Activated CD8-positive, alpha-beta memory T cell treated with anti-CD3 and anti-CD28 coated beads for 4 hours (primary cell): ENCODE data around the gene NLRP13.
"Not testable (repeated sequence)": the region's sequence is repeated elsewhere in the genome, so short reads cannot be mapped to it uniquely, and the experiment has no call there.

Experiments used
- DNase-seq, 2 donors: peaks; one replicate each; pipeline ENCODE4 v3.0.0-alpha.2; 2020; ENCODE audit warnings: low read depth in 2 of 2

Gene NLRP13, protein sequence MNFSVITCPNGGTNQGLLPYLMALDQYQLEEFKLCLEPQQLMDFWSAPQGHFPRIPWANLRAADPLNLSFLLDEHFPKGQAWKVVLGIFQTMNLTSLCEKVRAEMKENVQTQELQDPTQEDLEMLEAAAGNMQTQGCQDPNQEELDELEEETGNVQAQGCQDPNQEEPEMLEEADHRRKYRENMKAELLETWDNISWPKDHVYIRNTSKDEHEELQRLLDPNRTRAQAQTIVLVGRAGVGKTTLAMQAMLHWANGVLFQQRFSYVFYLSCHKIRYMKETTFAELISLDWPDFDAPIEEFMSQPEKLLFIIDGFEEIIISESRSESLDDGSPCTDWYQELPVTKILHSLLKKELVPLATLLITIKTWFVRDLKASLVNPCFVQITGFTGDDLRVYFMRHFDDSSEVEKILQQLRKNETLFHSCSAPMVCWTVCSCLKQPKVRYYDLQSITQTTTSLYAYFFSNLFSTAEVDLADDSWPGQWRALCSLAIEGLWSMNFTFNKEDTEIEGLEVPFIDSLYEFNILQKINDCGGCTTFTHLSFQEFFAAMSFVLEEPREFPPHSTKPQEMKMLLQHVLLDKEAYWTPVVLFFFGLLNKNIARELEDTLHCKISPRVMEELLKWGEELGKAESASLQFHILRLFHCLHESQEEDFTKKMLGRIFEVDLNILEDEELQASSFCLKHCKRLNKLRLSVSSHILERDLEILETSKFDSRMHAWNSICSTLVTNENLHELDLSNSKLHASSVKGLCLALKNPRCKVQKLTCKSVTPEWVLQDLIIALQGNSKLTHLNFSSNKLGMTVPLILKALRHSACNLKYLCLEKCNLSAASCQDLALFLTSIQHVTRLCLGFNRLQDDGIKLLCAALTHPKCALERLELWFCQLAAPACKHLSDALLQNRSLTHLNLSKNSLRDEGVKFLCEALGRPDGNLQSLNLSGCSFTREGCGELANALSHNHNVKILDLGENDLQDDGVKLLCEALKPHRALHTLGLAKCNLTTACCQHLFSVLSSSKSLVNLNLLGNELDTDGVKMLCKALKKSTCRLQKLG

DNA sequence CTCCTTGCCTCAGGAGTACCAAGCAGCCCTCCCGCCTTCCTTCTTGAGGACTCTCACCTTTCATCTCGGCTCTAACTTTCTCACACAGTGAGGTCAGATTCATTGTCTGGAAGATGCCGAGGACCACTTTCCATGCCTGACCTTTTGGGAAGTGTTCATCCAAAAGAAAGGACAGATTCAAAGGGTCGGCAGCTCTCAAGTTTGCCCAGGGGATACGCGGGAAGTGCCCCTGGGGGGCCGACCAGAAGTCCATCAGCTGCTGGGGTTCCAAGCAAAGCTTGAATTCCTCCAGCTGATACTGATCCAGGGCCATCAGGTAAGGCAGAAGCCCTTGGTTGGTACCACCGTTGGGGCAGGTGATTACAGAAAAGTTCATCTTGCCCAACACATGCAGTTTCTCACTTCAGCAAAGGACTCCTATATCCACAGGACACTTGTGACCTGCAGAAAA lies at the start of gene NLRP13:
Gene NLRP13, minus strand, starts transcription at position 401 of the 451 bp plus-strand sequence. Its CDS starts 25 bp downstream, at position 376.
- no peak for DNase-seq

DNA sequence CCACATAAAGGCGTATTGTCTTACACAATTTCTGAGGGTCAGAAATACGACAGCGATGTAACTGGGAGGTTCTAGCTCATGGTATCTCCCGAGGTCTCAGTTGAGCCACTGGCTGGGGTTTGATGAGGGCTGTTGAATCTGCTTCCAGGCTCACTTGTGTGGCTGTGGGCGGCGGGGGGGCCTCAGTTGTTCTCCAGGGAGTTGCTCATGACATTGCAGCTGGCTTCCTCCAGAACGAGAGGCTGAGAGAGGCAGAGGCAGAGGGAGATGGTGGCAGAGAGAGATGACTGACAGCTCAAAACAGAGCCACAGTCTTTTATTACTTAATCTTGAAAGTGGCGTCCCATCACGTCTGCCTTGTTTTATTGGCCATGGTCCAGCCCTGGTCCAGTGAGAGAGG lies 48.3 kb upstream of the NLRP13 start:
- DNase-seq: no peak

DNA sequence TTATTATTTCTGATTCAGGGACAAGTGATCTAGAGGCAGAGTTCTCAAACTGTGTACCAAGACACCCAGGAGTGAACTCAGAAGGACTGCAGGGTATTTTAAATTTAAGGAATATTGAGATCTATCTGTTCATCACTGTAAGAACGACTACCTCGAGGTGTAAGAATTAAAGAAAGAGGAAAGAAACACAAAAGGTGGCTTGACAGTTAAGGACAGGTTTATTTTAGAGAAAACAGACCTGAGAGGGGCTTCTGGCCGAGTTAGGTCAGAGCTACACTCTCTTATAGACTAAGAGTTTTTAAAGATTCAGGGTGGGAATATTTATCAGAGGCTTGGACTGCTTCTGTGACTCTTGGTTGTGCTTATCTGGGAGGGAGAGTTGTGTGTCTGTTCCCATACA lies 41.8 kb upstream of the NLRP13 start:
- no peak for DNase-seq

DNA sequence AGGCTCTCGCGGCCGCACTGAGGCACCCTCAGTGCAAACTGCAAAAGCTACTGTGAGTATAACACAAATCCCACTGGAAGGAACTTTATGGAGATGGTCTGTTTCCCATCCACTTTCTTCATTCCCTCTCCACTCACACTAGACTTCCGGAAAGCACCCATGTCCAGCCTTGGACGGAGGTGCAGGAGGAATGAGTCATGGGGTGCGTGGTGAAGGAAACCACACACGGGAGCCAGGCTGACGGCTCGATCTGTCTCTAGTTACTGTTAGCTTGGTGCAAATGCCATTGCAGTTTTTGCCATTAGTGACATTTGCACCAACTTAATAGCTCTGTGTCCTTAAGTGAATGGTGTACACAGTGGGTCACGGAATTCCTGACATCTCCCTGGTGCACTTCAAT lies 30.1 kb upstream of the NLRP13 start:
- DNase-seq: no peak

DNA sequence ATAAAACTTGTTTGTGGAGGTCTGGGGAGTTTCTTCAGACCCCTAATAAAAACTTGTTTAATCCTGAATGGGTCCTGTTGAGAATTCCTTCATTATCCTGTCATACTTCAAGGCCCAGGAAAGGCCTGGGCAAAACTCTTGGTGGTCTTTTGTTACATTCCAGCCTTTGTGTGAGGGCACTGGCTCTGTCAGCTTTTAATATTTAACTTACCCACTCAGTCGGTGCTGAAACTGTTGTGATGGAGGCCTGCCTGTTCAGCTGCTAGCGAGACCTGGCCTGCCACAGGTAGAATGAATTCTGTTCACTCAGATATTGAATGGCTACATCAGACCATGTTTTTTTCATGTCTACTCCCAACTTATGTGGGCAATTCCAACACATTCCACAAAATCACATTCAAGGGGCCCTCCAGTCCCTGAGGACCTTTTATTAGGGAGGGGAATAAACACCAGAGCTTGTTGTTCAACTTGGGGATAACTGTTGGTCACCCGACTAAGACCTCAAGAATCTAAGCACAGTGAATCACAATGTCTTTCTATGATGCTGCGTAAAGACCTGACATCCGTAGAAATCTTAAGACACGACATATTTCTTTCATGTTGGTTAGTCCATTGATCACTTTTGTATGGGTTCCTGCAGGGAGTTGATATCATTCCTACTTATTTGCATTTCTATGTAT lies 28.0 kb upstream of the NLRP13 start:
- no peak for DNase-seq

DNA sequence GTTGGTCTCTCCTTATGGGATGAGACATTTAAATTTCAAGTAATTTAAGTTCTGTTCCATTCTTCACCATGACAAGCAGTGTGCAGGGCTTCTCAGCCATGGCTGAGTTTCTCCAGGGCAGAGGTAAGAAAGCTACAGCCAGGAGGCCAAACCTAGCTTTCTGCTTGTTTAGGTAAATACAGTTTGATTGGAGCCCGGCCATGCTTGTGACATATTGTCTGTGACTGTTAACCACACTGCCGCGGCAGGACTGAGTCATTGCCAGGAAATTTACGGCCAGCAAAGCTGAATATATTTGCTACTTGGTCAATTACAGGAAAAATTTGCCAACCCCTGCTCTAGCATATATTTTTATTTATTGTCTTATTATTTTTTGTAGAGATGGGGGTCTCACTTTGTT lies 26.2 kb upstream of the NLRP13 start:
- DNase-seq: no peak

DNA sequence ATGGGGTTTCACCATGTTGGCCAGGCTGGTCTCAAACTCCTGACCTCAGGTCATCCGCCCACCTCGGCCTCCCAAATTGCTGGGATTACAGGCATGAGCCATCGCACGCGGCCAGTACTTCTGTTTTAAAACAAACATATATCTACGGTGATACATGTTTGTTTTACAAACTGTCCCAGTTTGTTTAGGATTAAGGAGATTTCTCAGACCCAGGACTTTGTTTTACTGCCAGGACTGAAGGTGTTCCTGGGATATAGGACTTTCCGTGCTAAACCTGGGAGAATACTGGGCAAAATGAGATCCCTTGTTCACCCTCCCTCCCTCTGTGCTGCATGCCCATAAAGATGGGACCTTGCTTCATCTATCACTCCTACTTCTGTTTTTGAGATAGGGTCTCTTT lies 24.3 kb upstream of the NLRP13 start:
- DNase-seq: no peak

DNA sequence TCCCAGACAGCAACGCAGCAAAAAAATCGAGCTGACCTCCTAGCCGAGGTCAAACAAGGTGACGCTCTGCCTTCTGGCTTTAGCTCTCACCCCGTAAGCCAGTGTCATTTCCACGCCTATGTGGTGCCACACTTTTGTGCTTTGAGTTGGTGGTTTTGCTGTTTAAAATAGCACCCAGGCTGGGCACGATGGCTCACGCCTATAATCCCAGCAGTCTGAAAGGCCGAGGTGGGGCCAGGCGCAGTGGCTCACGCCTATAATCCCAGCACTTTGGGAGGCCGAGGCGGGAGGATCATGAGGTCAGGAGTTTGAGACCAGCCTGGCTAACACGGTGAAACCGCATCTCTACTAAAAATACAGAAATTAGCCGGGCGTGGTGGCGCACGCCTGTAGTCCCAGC lies 18.4 kb upstream of the NLRP13 start:
- DNase-seq: not testable (repeated sequence)

DNA sequence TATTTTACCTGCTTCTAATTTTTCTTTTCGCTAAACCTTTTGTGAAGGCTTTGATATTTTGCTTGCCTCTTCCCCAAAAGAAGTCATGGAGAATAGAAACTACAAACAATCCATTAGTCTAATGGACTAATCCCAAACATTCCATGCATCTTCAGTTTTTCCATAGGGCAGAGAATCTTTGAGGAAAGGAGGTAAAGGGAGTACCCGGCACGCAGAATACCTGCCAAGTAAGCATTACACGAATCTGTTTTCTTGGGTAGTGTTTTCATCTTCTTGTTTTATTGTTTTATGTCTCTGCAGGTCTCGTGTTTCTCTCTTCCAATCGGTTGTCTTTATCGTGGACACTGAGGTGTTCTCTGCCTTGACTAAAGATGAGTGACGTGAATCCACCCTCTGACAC lies 15.4 kb upstream of the NLRP13 start, which contains the start of gene NLRP8:
Gene NLRP8, plus strand, starts transcription at position 301 of the 400 bp plus-strand sequence.
- DNase-seq: no peak

DNA sequence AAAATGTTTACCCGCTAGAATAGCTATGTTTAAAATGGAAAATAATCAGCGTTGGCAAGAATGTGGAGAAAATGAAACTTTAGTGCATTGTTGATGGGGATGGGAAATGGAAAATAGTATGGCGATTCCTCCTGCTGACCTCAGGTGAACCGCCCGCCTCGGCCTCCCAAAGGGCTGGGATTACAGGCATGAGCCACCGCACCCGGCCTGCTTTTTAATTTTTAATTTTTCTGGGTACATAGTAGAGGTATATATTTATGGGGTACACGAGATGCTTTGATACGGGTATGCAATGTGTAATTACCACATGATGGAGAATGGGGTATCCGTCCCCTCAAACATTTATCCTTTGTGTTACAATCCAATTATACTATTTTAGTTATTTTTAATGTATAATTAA lies 8.2 kb upstream of the NLRP13 start:
- DNase-seq: no peak

DNA sequence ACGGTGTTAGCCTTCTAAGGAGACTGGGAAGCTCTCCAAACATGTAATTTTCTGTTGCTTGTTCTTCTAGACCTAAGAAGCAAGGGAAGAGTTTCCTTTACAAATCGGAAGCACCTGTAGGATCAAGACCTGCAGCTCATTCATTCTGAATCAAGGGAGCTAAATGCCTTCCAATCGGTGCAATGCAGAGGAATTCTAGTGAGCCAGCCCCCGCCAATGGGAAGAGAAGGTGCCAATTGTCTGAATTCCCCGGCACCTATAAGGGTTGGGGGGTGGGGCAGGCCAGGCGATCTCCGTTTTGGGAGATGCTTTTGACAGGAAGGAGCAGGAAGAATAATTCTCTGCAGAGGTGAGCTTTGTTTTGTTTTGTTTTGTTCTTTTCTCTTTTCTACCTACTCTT lies 7.1 kb upstream of the NLRP13 start:
- no peak for DNase-seq

DNA sequence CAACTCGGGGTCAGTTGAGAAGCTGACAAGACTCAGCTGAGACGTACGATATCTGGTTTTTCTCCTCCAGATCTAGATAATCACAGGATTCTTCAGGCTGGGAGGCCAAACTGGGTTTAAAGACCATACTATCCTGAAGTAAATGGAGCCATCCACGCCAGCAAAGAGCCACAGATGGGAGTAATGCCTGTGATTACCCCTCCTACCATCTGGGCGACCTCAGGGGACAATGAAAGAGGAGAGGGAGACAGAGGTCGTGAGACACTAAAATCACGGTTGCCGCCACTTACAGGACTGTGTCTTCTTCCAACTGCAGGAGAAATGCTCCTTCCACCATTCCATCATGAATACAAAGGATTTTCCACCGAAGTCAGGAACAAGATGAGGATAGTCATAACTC lies 3.1 kb upstream of the NLRP13 start:
- no peak for DNase-seq

DNA sequence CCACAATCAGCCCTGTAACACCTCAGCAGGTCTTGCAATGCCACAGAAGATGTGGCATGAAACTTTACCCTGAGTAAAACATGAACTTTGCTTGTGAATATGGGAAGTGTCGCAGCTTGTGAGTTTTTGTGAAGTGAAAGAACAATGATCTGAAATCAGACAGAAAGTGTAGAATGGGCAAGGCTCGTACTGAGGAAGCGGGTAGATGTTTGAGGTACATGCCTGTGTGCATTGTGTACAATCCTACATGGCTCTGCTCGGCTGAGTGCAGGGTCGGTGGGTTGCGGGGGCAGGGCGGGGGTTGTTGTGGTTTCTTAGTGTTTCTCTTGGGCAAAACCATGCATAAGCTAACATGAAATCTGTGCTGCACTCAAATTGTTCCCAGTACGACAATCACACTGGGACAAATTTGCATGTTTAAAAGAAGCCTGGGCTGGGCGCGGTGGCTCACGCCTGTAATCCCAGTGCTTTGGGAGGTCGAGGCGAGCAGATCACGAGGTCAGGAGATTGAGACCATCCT lies 1.1 kb downstream of the NLRP13 start:
- no peak for DNase-seq

DNA sequence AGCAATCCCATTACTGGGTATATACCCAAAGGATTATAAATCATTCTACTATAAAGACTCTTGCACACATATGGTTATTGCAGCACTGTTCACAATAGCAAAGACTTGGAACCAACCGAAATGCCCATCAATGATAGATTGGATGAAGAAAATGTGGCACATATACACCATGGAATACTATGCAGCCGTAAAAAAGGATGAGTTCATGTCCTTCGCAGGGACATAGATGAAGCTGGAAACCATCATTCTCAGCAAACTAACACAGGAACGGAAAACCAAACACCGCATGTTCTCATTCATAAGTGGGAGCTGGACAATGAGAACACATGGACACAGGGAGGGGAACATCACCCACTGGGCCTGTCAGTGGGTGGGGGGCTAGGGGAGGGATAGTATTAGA lies 2.9 kb downstream of the NLRP13 start:
- not testable (repeated sequence) for DNase-seq

DNA sequence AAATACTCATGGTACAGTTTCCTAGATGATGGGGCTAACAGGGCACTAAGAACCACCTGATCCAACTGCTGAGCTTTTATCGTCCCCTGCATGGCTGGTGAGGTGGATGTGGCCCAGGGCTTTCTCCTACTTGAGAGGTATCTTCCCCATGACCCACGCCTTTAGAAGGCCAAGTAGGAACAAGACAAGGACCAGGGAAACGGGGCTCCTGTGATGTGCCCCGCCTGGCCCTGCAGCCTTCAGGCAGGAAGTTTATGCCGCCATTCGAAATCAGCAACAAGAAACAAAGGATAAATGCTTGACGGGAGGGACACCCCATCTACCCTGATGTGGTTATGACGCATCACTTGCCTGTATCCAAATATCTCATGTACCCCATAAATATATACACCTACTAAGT lies 4.1 kb downstream of the NLRP13 start:
- DNase-seq: no peak

DNA sequence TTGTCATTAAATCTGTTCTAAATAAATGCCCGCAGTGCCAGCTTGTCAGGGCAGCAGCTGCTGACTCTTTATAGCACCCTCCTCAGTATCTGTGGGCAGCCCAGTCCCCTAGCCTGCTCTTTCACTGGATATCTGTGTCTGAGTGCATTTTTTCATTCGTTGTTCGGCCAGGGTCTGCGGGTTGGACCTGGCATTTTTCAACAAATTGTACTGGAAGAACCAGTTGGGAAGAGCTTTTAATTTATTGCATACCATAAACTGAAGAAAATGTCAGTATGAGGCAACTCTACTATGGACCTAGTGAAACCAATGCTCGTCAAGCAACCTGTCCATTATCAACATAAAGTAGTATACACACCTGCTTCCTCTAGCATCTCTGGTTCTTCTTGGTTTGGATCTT lies 8.6 kb downstream of the NLRP13 start:
- no peak for DNase-seq

DNA sequence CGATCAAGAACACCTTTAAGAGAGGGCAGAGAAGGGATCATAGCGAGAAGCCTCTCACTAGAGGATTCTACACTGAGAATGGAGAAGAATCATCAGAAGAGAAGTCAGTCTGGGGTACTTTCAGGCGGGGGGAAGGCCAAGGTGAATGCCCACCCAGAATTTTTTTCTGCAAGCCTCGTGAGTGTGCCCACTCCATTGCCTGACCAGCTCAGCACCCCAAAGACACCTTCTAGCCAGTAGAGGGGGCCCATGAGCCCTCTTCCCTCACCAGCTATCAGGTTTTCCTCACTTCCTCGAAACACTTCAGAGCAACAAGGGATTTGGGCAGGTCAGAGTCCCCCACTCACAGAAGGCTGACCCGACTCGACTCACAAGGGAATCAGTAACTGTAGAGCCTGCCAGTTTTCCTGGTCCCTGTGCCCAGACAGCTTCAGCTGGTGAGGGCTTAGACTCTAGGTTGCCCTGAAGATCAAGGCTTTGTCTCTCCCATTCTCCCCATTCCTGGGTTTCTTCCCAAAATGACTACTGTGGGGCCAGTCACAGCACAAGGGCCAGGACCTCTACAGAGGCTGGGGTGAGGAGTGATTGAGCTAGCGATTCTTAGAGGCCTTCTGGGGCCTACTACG lies 18.4 kb downstream of the NLRP13 start:
- no peak for DNase-seq

DNA sequence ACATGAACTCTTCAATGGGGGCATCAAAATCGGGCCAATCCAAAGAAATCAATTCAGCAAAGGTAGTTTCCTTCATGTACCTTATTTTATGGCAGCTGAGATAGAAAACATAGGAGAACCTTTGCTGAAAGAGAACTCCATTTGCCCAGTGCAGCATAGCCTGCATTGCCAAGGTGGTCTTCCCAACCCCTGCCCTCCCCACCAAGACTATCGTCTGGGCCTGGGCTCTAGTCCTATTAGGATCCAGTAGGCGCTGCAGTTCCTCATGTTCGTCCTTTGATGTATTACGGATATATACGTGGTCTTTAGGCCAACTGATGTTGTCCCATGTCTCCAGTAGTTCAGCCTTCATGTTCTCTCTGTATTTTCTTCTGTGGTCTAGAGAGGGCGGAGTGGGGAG lies 19.2 kb downstream of the NLRP13 start:
- no peak for DNase-seq

DNA sequence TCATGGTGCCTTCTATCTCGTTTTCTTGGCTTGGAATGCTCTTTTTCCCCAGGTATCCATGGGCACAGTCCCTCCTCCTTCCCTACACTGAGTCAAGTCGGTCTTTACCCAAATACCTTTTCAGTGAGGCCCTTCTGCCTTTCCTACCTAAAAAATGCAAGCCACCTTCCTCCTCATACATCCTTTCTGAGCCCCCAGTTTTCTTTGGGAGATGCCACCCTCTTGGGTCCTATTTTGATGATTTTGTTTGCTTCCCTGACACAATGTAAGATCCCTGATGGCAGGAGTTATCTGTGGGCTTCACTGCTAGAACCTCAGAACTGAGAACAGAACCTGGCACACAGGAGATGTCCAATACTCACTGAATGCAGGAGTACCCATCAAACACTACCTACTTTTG lies 22.3 kb downstream of the NLRP13 start:
- no peak for DNase-seq

DNA sequence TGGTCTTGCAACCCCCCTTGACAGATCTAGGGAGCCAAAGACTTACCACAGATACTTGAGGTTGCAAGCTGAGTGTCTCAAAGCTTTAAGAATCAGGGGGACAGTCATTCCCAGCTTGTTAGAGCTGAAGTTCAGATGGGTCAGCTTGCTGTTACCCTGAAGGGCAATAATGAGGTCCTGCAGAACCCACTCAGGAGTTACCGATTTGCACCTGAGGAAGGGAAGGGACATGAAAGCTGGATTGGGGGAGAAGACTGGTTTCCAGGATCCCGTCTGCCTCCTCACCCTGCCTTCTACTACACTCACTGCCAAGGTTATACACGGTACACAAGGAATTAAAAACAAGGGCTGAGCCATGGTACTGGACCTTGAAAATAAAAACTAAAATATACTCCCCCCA lies 24.4 kb downstream of the NLRP13 start:
- DNase-seq: no peak

DNA sequence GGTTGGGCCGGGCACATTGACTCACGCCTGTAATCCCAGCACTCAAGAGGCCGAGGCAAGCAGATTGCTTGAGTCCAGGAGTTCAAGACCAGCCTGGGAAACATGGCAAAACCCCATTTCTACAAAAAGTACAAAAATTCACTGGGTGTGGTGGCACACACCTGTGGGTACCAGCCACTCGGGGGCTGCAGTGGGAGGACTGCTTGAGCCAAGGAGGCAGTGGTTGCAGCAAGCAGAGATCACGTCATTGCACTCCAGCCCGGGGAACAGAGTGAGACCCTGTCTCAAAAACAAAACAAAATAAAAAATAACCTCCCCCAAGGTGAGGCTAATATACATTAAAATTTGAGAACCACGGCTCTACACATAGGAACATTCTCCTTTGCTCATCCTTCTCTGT lies 24.9 kb downstream of the NLRP13 start:
- DNase-seq: no peak
